Osteoblast (primary cell): ENCODE measurements around the gene NAT14. TPM values are rescaled to one million over a fixed set of nuclear protein-coding genes. Genes with fewer than 3 reads are reported as not detected.
A peak's percentile ranks its signal among the peaks of the same experiment; 100 is the strongest.

Experiments
- DNase-seq: peaks from one replicate; pipeline ENCODE4 v3.0.0; 2011; ENCODE audit warnings: low spot score, mixed read lengths; ENCODE audit not compliant: insufficient read length; ENCODE audit errors: missing footprints
- H2AFZ ChIP-seq: 2 replicates; pipeline ENCODE4 v1.6.0; 2011; ENCODE audit warnings: mild to moderate bottlenecking, low read length
- H3K27ac ChIP-seq: 2 replicates; pipeline ENCODE4 v1.5.1; 2011; ENCODE audit warnings: mild to moderate bottlenecking, low read depth, low read length, moderate library complexity
- H3K27me3 ChIP-seq: 2 replicates; pipeline ENCODE4 v1.6.0; 2012; ENCODE audit warnings: mild to moderate bottlenecking, control low read depth, inconsistent platforms, low read length, moderate library complexity; ENCODE audit not compliant: insufficient read depth
- H3K36me3 ChIP-seq: 2 replicates; pipeline ENCODE4 v1.5.1; 2011; ENCODE audit warnings: mild to moderate bottlenecking, low read length, control low read depth, moderate library complexity; ENCODE audit not compliant: insufficient read depth
- H3K4me1 ChIP-seq: 2 replicates; pipeline ENCODE4 v1.5.1; 2011; ENCODE audit warnings: mild to moderate bottlenecking, low read length, control low read depth, moderate library complexity; ENCODE audit not compliant: insufficient read depth
- H3K4me2 ChIP-seq: 2 replicates; pipeline ENCODE4 v1.6.0; 2011; ENCODE audit warnings: mild to moderate bottlenecking, low read length; ENCODE audit not compliant: insufficient read depth
- H3K4me3 ChIP-seq: fragments of 200-600 bp; sonication (generic); 3 replicates; pipeline ENCODE4 v1.5.1; 2012; ENCODE audit warnings: mild to moderate bottlenecking, low read length, inconsistent platforms; ENCODE audit not compliant: insufficient read depth
- H3K79me2 ChIP-seq: 2 replicates; pipeline ENCODE4 v1.6.0; 2012; ENCODE audit warnings: mild to moderate bottlenecking, low read length, control low read depth, inconsistent platforms; ENCODE audit not compliant: insufficient read depth
- H3K9me3 ChIP-seq: 2 replicates; pipeline ENCODE4 v1.5.1; 2011; ENCODE audit warnings: low read depth, low read length, control low read depth
- H4K20me1 ChIP-seq: 2 replicates; pipeline ENCODE4 v1.6.0; 2012; ENCODE audit warnings: mild to moderate bottlenecking, low read length, control low read depth; ENCODE audit not compliant: insufficient read depth
- CTCF ChIP-seq: IDR thresholded peaks from 2 replicates; pipeline ENCODE4 v1.5.1; 2011; ENCODE audit warnings: mild to moderate bottlenecking, low read depth, low read length, moderate library complexity; ENCODE audit errors: extremely low read depth
- total RNA-seq: library from RNA; depleted of rRNA; stranded (reverse); fragments of >200 nt; gene quantifications from 2 replicates; pipeline ENCODE4 v1.2.3, GENCODE V29; 2012

Gene NAT14
- total RNA-seq, 1 donor: 11.2 TPM

- Histone ChIP-seq H3K4me1 (peaks cover 45% of the 10 kb centered on the region), H3K4me3 (peak overlapping the region; percentile 87), H4K20me1 (no peaks in the 10 kb centered on the region), H3K36me3 (peaks cover 7% of the 10 kb centered on the region), H2AFZ (no peak overlapping the region), H3K27me3 (no peaks in the 10 kb centered on the region), H3K4me2 (peak overlapping the region; percentile 88), H3K27ac (peak overlapping the region; percentile 99), H3K9me3 (no peaks in the 10 kb centered on the region), H3K79me2 (peaks cover 23% of the 10 kb centered on the region)
- DNase-seq: no peak
- TF ChIP-seq CTCF: no peak
These were observed 537 bp downstream of the NAT14 start for GRCh38 chr19:55485439-55486011.

DNA sequence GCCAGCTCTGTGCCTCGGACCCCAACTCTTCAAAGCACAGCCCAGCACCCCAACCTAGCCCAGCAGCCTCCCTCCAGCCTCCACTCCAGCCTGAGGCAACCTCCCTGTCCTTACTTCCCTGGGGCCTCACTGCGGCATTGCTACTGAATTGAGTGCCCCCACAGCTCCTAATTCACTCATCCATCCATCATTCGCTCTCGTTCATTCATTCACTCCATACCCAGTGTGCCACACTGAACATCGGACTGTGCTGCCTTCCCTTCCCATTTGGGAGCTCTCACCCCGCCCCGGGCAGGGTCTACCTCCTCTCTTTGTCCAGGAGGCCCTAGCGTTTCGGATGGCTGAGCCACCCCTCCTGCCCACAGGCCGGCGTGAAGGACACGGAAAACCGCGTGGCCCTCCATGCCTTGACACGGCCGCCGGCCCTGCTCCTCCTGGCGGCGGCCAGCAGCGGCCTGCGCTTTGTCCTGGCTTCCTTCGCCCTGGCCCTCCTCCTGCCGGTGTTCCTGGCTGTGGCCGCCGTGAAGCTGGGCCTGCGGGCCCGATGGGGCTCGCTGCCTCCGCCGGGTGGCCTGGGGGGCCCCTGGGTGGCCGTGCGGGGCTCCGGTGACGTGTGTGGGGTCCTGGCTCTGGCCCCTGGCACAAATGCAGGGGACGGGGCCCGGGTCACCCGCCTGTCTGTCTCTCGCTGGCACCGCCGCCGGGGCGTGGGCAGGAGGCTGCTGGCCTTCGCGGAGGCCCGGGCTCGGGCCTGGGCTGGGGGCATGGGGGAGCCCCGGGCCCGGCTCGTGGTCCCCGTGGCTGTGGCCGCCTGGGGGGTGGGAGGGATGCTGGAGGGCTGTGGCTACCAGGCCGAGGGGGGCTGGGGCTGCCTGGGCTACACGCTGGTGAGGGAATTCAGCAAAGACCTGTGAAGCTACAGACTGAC, 1.3 kb downstream of the NAT14 start:
- Histone ChIP-seq H3K4me2 (peak overlapping the region; percentile 88), H3K36me3 (peaks cover 7% of the 10 kb centered on the region), H3K27me3 (no peaks in the 10 kb centered on the region), H2AFZ (no peak overlapping the region), H3K9me3 (no peaks in the 10 kb centered on the region), H3K4me3 (peak overlapping the region; percentile 87), H4K20me1 (no peaks in the 10 kb centered on the region), H3K79me2 (peaks cover 23% of the 10 kb centered on the region), H3K27ac (peak overlapping the region; percentile 99), H3K4me1 (peaks cover 47% of the 10 kb centered on the region)
- DNase-seq: peak; percentile 81
- TF ChIP-seq CTCF: no peak

DNA sequence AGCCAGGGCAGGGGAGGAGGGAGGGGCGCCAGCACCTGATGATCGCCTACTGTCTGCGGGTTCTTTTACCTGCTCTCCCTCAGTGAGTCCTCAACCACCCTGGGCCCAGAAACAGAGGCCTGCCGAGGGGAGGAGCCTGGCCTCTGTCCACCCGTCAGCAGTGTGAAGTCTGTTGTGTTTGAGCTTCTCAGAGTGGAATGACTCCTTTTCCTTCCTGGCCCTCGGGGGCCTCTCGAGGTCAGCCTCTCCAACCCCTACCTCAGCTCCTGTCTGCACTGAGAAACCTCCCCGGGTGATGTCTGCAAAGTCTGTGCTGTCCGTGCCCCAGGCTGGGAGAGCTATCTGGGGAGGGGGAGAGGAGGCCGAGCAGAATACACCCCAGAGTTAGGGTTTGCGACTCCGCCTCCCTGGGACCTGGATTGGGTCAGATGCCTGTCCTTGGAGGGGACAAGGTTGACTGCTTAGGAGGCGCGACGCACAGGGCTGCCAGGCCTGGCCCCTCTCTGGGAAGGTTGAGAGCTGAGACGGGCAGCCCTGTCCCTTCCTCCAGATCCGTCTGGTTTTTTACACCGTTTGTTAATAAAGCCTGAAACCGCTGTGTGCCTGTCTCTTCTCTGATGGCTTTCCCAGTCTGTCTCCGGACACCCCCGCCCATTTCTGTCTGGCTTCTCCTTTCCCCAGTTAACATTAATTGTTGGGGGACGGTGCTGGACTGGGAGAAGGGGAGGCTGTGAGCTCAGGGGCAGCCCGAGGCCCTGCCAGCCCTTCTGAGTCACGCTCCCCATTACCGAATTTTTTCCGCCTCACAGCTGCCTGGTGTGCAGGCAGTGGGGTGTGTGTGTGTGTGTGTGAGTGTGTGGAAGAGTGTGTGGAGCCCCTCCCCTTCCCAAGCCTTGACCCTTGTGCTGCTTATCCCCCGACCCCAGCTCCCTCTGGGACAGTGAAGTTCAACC, 2.3 kb downstream of the NAT14 start:
- H3K9me3 ChIP-seq: no peaks in the 10 kb centered on the region
- peak; percentile 100 for DNase-seq
- peak overlapping the region; percentile 35 for H2AFZ ChIP-seq
- peaks cover 4% of the 10 kb centered on the region for H3K36me3 ChIP-seq
- no peak for TF ChIP-seq CTCF
- H4K20me1 ChIP-seq: no peaks in the 10 kb centered on the region
- peak overlapping the region; percentile 62 for H3K4me3 ChIP-seq
- H3K27me3 ChIP-seq: no peaks in the 10 kb centered on the region
- peak overlapping the region; percentile 83 for H3K4me2 ChIP-seq
- H3K27ac ChIP-seq: peak overlapping the region; percentile 99
- H3K79me2 ChIP-seq: peaks cover 23% of the 10 kb centered on the region
- peaks cover 48% of the 10 kb centered on the region for H3K4me1 ChIP-seq
